ENCODE results near the gene APOL3.
"Not testable (repeated sequence)": the region's sequence is repeated elsewhere in the genome, so short reads cannot be mapped to it uniquely, and the experiment has no call there.

APOL3 gene

GRCh38 chr22:36206255-36206654 lies 45.7 kb upstream of the APOL3 start:
- Histone ChIP-seq H3K4me1 (ENCODE audit: insufficient read depth, poor library complexity, severe bottlenecking) (peaks cover 9% of the 10 kb centered on the region), H3K4me3 (ENCODE audit: severe bottlenecking) (no peak overlapping the region), H3K9me3 (ENCODE audit: severe bottlenecking) (no peaks in the 10 kb centered on the region), H3K27ac (ENCODE audit: poor library complexity, severe bottlenecking) (no peak overlapping the region), H3K27me3 (ENCODE audit: insufficient read depth, poor library complexity, severe bottlenecking) (no peaks in the 10 kb centered on the region), H3K36me3 (ENCODE audit: low read depth) (no peaks in the 10 kb centered on the region)
- no peak for TF ChIP-seq CTCF (IDR thresholded peaks at IDR 0.05; ENCODE audit: poor library complexity, severe bottlenecking)
- no peak for DNase-seq (ENCODE audit: low spot score)
- ATAC-seq (ENCODE audit: low read depth), result no peak

- not testable (repeated sequence) for DNase-seq (ENCODE audit: low spot score); H3K27ac ChIP-seq (ENCODE audit: poor library complexity, severe bottlenecking); H3K36me3 ChIP-seq (ENCODE audit: low read depth); H3K9me3 ChIP-seq (ENCODE audit: severe bottlenecking); H3K4me3 ChIP-seq (ENCODE audit: severe bottlenecking); H3K4me1 ChIP-seq (ENCODE audit: insufficient read depth, poor library complexity, severe bottlenecking); H3K27me3 ChIP-seq (ENCODE audit: insufficient read depth, poor library complexity, severe bottlenecking); ATAC-seq (ENCODE audit: low read depth)
Observed at GRCh38 chr22:36205573-36205972, 45.0 kb upstream of the APOL3 start.

- Histone ChIP-seq H3K4me3 (ENCODE audit: severe bottlenecking) (no peak overlapping the region), H3K36me3 (ENCODE audit: low read depth) (no peaks in the 10 kb centered on the region), H3K9me3 (ENCODE audit: severe bottlenecking) (no peaks in the 10 kb centered on the region), H3K4me1 (ENCODE audit: insufficient read depth, poor library complexity, severe bottlenecking) (peaks cover 9% of the 10 kb centered on the region), H3K27ac (ENCODE audit: poor library complexity, severe bottlenecking) (no peak overlapping the region), H3K27me3 (ENCODE audit: insufficient read depth, poor library complexity, severe bottlenecking) (no peaks in the 10 kb centered on the region)
- ATAC-seq (ENCODE audit: low read depth) (no peak), DNase-seq (ENCODE audit: low spot score) (no peak)
- TF ChIP-seq CTCF (IDR thresholded peaks at IDR 0.05; ENCODE audit: poor library complexity, severe bottlenecking), result no peak
Observed at GRCh38 chr22:36204632-36205015, 44.1 kb upstream of the APOL3 start.

- Histone ChIP-seq H3K4me1 (ENCODE audit: insufficient read depth, poor library complexity, severe bottlenecking) (peaks cover 9% of the 10 kb centered on the region), H3K27me3 (ENCODE audit: insufficient read depth, poor library complexity, severe bottlenecking) (no peaks in the 10 kb centered on the region), H3K27ac (ENCODE audit: poor library complexity, severe bottlenecking) (no peak overlapping the region), H3K36me3 (ENCODE audit: low read depth) (no peaks in the 10 kb centered on the region), H3K9me3 (ENCODE audit: severe bottlenecking) (no peaks in the 10 kb centered on the region), H3K4me3 (ENCODE audit: severe bottlenecking) (no peak overlapping the region)
- ATAC-seq (ENCODE audit: low read depth) (no peak), DNase-seq (ENCODE audit: low spot score) (no peak)
- no peak for TF ChIP-seq CTCF (IDR thresholded peaks at IDR 0.05; ENCODE audit: poor library complexity, severe bottlenecking)
Observed at GRCh38 chr22:36204001-36204631, 43.6 kb upstream of the APOL3 start.

- H3K9me3 ChIP-seq (ENCODE audit: severe bottlenecking); H3K27me3 ChIP-seq (ENCODE audit: insufficient read depth, poor library complexity, severe bottlenecking); H3K4me3 ChIP-seq (ENCODE audit: severe bottlenecking); H3K4me1 ChIP-seq (ENCODE audit: insufficient read depth, poor library complexity, severe bottlenecking); H3K27ac ChIP-seq (ENCODE audit: poor library complexity, severe bottlenecking); DNase-seq (ENCODE audit: low spot score); ATAC-seq (ENCODE audit: low read depth); H3K36me3 ChIP-seq (ENCODE audit: low read depth): not testable (repeated sequence)
Observed at GRCh38 chr22:36203441-36203840, 42.9 kb upstream of the APOL3 start.

- H3K27ac ChIP-seq (ENCODE audit: poor library complexity, severe bottlenecking); H3K27me3 ChIP-seq (ENCODE audit: insufficient read depth, poor library complexity, severe bottlenecking); H3K36me3 ChIP-seq (ENCODE audit: low read depth); DNase-seq (ENCODE audit: low spot score); ATAC-seq (ENCODE audit: low read depth); H3K9me3 ChIP-seq (ENCODE audit: severe bottlenecking); H3K4me3 ChIP-seq (ENCODE audit: severe bottlenecking); H3K4me1 ChIP-seq (ENCODE audit: insufficient read depth, poor library complexity, severe bottlenecking): not testable (repeated sequence)
Observed at GRCh38 chr22:36202906-36203305, 42.4 kb upstream of the APOL3 start.

Data from RWPE2 (cell line).